ENCODE measurements around the gene DZIP1.

- TF ChIP-seq CTCF (IDR thresholded peaks at IDR 0.05) (no peak), POLR2A (IDR thresholded peaks at IDR 0.05; ENCODE audit: low read length) (no peak), ZSCAN20 (CRISPR knock-in tag; IDR thresholded peaks at IDR 0.05) (no peak), REST (IDR thresholded peaks at IDR 0.05) (no peak), MAX (IDR thresholded peaks at IDR 0.05) (no peak), JUN (IDR thresholded peaks at IDR 0.05) (no peak), ZNF302 (CRISPR knock-in tag; IDR thresholded peaks at IDR 0.05) (no peak), RNF2 (IDR thresholded peaks at IDR 0.05; ENCODE audit: borderline replicate concordance, low read depth) (no peak), SMC3 (IDR thresholded peaks at IDR 0.05) (no peak), MYC (IDR thresholded peaks at IDR 0.05; ENCODE audit: borderline replicate concordance, low read length) (no peak), RFX5 (IDR thresholded peaks at IDR 0.05) (no peak)
These were observed 37.1 kb downstream of the DZIP1 start for GRCh38 chr13:95607366-95607765.

All from A549 (cell line).